Measurements from ENCODE around the gene CMSS1.

DNA sequence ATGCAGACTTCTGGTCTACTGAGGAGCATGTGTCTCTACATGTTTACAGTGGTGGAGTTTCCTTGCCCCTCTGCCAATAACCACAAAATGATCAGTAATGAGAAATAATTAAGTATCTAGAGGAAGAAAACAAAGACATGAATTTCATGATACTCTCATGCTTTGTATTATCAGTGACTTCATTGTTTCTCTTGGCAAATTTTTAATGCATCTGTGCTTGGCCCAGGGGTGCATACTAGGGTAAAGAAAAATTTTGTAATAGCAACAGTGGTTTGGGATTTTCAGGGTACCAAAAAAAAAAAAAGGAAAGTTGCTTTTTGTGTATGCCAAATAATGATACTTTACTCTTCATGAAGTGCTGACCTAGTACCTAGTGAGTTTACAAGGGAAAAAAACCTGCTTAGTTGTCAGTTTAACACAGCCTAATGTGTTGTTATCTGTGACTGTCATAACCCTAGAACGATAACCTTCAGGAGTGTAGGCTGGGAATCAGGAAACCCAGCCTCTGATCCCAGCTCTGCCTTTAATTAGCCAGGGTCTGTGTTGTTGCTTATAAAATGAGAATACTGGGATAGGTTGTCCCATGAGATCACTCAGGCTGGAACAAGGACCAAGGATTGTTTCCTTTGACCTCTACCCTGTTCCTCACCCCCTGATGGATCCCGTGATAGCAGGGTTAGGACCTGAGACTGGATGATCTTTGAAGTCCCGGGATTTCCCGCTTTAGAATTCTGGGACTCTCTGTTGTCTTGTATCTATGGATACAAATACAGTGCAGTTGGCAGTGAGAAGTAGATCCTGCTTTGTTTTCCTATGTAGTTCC, 117.5 kb downstream of the CMSS1 start:
- TF ChIP-seq TCF12 (IDR thresholded peaks at IDR 0.05) (no peak), TCF12 (CRISPR knock-in tag; IDR thresholded peaks at IDR 0.05) (no peak), TAF1 (CRISPR knock-in tag; IDR thresholded peaks at IDR 0.05) (no peak), FOXK2 (IDR thresholded peaks at IDR 0.05) (no peak), ZNF703 (CRISPR knock-in tag; IDR thresholded peaks at IDR 0.05; ENCODE audit: borderline replicate concordance) (no peak)
- TF ChIP-seq, protein P1, sequence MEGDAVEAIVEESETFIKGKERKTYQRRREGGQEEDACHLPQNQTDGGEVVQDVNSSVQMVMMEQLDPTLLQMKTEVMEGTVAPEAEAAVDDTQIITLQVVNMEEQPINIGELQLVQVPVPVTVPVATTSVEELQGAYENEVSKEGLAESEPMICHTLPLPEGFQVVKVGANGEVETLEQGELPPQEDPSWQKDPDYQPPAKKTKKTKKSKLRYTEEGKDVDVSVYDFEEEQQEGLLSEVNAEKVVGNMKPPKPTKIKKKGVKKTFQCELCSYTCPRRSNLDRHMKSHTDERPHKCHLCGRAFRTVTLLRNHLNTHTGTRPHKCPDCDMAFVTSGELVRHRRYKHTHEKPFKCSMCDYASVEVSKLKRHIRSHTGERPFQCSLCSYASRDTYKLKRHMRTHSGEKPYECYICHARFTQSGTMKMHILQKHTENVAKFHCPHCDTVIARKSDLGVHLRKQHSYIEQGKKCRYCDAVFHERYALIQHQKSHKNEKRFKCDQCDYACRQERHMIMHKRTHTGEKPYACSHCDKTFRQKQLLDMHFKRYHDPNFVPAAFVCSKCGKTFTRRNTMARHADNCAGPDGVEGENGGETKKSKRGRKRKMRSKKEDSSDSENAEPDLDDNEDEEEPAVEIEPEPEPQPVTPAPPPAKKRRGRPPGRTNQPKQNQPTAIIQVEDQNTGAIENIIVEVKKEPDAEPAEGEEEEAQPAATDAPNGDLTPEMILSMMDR (CRISPR knock-in tag; IDR thresholded peaks at IDR 0.05): no peak

Data from HepG2 (cell line).